Measurements from ENCODE around the gene LMAN2L.

Gene LMAN2L

DNA sequence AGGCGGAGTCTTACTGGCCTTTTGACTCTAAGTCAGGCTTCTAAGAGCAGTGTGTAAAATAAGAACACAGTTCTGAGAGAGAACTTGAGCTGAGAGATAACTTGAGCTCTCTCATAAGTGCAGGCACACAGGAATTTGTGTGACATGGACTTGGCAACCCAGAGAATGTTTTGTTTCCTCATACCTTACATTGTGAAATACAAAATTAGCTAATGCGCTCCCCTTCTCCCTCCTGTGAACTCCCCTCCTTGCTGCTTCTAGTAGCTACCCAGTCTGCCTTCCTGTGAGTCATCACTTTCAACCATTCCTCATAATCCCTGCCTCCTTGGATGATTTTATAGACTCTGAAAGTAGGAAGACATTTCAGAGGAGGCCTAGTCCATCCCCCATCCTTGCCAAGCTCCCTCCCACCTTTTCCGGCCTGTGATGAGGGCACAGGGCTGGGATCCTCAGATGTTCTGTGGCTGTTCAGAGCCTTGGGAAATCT, 74.7 kb downstream of the LMAN2L start:
- Mint-ChIP-seq H3K4me1 (ENCODE audit: low read depth) (no peaks in the 10 kb centered on the region), H3K27ac (no peak overlapping the region), H3K36me3 (ENCODE audit: low read depth) (no peaks in the 10 kb centered on the region), H3K9me3 (no peaks in the 10 kb centered on the region), H3K4me3 (no peak overlapping the region), H3K27me3 (no peaks in the 10 kb centered on the region)

DNA sequence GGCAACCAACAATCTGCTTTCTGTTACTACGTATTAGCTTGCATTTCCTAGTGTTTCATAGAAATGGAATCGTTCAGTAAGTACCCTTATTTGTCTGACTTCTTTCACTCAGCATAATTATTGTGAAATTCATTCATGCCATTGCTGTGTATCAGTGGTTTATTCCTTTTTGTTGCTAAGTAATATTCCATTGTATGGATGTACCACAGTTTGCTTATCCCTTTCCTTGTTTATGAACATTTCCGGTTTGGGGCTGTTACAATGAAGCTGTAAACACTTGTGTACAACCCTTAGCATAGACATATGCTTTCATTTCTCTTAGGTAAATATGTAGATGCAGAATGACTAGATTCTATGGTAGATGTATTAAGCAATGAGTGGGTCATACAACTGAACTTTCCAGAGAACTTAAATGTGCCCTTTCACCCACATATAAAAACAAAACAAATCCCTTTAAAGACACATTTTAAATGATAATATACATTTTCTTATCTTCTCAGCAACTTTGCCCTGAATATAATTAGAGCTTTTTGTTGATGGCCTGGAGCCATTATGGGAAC, 75.4 kb downstream of the LMAN2L start:
- H3K4me1 Mint-ChIP-seq (ENCODE audit: low read depth): no peaks in the 10 kb centered on the region

DNA sequence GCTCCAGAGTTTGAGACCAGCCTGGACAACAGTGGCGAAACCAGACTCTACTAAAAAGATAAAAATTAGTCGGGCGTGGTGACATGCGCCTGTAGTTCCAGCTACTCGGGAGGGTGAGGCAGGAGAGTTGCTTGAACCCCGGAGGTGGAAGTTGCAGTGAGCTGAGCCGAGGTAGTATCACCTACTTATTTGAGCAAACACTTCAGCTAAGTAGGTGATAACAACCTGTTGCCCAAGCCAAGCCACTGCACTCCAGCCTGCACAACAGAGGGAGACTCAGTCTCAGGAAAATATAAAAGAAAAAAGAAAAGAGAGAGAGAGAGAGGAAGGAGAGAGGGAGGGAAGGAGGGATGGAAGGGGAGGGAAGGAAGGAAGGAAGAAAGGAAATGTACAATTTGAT, 76.0 kb downstream of the LMAN2L start:
- Mint-ChIP-seq H3K4me1 (ENCODE audit: low read depth) (no peaks in the 10 kb centered on the region), H3K27me3 (no peaks in the 10 kb centered on the region), H3K27ac (no peak overlapping the region), H3K4me3 (no peak overlapping the region), H3K36me3 (ENCODE audit: low read depth) (no peaks in the 10 kb centered on the region), H3K9me3 (no peaks in the 10 kb centered on the region)

More for the DNA sequence above, 75.4 kb downstream of the LMAN2L start:
- no peak overlapping the region for H3K4me3 Mint-ChIP-seq
- H3K36me3 Mint-ChIP-seq (ENCODE audit: low read depth): no peaks in the 10 kb centered on the region
- H3K9me3 Mint-ChIP-seq: no peaks in the 10 kb centered on the region
- H3K27ac Mint-ChIP-seq: no peak overlapping the region
- H3K27me3 Mint-ChIP-seq: no peaks in the 10 kb centered on the region

DNA sequence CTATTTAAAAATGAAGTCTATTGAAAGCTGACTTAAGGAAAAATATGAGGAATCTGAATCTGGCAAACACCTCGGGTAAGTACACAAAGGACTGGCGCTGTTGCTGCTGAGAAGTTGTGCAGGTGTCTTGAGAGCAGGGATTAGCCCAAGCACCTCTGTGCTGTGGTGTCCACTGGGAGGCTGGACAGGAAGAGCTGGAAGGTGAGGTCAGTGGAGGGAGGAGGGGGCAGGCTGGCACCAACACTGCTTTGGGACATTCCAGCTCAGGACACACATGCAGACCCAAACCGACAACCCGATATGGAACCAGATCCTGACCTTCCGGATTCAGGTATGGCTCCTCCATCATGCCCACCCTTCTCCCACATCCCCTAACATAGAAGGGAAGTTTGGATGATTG, 76.7 kb downstream of the LMAN2L start:
- no peak overlapping the region for H3K4me3 Mint-ChIP-seq
- no peaks in the 10 kb centered on the region for H3K27me3 Mint-ChIP-seq
- H3K36me3 Mint-ChIP-seq (ENCODE audit: low read depth): no peaks in the 10 kb centered on the region
- no peak overlapping the region for H3K27ac Mint-ChIP-seq
- no peaks in the 10 kb centered on the region for H3K9me3 Mint-ChIP-seq
- no peaks in the 10 kb centered on the region for H3K4me1 Mint-ChIP-seq (ENCODE audit: low read depth)

DNA sequence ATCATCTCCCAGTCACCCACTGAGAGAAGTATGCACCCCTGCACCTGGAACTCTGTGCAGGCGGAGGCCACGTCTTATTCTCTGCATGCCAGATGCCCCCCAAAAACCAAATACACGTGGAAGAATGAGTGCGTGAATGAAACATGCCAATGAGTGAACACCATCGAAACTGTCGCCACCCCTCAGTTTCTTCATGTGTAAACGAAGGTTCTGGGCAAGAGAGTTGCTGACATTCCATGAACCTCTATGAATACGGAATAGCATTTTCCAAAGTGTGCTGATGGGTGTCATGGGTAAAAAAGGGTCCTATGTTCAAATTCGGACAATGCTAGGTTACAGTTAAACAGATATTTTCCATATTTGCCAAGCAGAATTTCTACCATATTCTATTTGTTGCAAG, 77.5 kb downstream of the LMAN2L start:
- Mint-ChIP-seq H3K27me3 (no peaks in the 10 kb centered on the region), H3K4me1 (ENCODE audit: low read depth) (no peaks in the 10 kb centered on the region), H3K9me3 (no peaks in the 10 kb centered on the region), H3K4me3 (no peak overlapping the region), H3K27ac (no peak overlapping the region), H3K36me3 (ENCODE audit: low read depth) (no peaks in the 10 kb centered on the region)

DNA sequence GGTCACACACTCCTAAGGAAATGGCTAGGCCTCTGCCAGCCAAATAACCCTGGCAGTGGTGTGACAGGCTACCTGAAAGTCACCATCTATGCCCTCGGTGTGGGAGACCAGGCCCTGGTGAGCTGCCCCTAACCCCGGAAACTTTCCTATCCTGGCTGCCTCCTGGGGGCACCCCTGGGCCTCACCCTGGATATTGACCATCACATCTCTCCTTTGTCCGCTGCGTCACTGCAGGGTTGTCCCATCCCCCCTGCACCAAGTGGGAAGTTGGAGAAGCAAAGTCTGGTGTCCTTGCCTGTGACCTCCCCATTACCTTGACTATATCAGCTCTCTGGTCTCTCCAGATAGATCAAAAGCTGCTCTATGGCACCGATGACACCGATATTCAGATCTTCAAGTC, 78.5 kb downstream of the LMAN2L start:
- H3K4me1 Mint-ChIP-seq (ENCODE audit: low read depth): no peaks in the 10 kb centered on the region
- no peaks in the 10 kb centered on the region for H3K9me3 Mint-ChIP-seq
- no peak overlapping the region for H3K27ac Mint-ChIP-seq

DNA sequence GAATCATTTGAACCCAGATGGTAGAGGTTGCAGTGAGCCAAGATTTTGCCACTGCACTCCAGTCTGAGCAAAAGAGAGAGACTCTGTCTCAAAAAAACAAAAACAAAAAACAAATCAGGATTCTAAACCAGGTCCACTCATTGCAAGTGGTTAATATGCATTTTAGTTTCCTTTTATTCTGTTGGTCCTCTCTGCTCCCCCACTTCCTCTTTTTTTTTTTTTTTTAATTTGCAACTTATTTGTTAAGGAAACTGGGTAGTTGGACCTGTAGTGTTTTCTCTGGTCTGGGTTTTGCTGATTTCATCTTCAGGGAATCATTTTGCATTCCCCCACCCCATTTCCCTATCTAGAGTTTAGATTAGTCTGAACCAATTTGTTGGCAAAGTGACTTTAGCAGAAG, 83.3 kb downstream of the LMAN2L start:
- H3K4me3 Mint-ChIP-seq: no peak overlapping the region

More for the DNA sequence above, 78.5 kb downstream of the LMAN2L start:
- no peaks in the 10 kb centered on the region for H3K36me3 Mint-ChIP-seq (ENCODE audit: low read depth)
- no peaks in the 10 kb centered on the region for H3K27me3 Mint-ChIP-seq
- no peak overlapping the region for H3K4me3 Mint-ChIP-seq

More for the DNA sequence above, 83.3 kb downstream of the LMAN2L start:
- Mint-ChIP-seq H3K27me3 (no peaks in the 10 kb centered on the region), H3K36me3 (ENCODE audit: low read depth) (no peaks in the 10 kb centered on the region), H3K4me1 (ENCODE audit: low read depth) (no peaks in the 10 kb centered on the region), H3K9me3 (no peaks in the 10 kb centered on the region), H3K27ac (no peak overlapping the region)
